ENCODE results near the gene GLB1L2.

GRCh38 chr11:134357545-134357839 is 25.7 kb downstream of the GLB1L2 start:
- TF ChIP-seq, protein P1, sequence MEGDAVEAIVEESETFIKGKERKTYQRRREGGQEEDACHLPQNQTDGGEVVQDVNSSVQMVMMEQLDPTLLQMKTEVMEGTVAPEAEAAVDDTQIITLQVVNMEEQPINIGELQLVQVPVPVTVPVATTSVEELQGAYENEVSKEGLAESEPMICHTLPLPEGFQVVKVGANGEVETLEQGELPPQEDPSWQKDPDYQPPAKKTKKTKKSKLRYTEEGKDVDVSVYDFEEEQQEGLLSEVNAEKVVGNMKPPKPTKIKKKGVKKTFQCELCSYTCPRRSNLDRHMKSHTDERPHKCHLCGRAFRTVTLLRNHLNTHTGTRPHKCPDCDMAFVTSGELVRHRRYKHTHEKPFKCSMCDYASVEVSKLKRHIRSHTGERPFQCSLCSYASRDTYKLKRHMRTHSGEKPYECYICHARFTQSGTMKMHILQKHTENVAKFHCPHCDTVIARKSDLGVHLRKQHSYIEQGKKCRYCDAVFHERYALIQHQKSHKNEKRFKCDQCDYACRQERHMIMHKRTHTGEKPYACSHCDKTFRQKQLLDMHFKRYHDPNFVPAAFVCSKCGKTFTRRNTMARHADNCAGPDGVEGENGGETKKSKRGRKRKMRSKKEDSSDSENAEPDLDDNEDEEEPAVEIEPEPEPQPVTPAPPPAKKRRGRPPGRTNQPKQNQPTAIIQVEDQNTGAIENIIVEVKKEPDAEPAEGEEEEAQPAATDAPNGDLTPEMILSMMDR (IDR thresholded peaks at IDR 0.05), result no peak
- no peak for TF ChIP-seq POLR2AphosphoS5 (IDR thresholded peaks at IDR 0.05)

Measured in prostate gland (tissue), 2 donors.